NB4 (cell line): ENCODE measurements around the gene RBM26.

Experiments
- DNase-seq: peaks from one replicate; pipeline ENCODE4 v3.0.0; 2010; ENCODE audit warnings: low read depth
- H3K4me3 ChIP-seq: one replicate; pipeline ENCODE4 v1.5.1; 2011; ENCODE audit warnings: mild to moderate bottlenecking, low read depth, low read length, moderate library complexity
- CTCF ChIP-seq: IDR thresholded peaks from one replicate; pipeline ENCODE4 v1.5.1; 2012; ENCODE audit warnings: low read depth, low read length
- MYC ChIP-seq: IDR thresholded peaks from 2 replicates; pipeline ENCODE4 v1.6.1; 2011; ENCODE audit warnings: low read depth, low read length
- POLR2A ChIP-seq: IDR thresholded peaks from 2 replicates; pipeline ENCODE4 v1.6.1; 2011; ENCODE audit warnings: mild to moderate bottlenecking; ENCODE audit not compliant: insufficient read length; ENCODE audit errors: extremely low read depth
- TF ChIP-seq, protein P1 (sequence below): IDR thresholded peaks from 2 replicates; pipeline ENCODE4 v1.6.1; 2011; ENCODE audit warnings: low read depth, low read length

The RBM26 gene

GRCh38 chr13:79376843-79377242 lies 29.2 kb downstream of the RBM26 start:
- TF ChIP-seq POLR2A (no peak), MYC (no peak), CTCF (no peak)
- TF ChIP-seq, protein P1, sequence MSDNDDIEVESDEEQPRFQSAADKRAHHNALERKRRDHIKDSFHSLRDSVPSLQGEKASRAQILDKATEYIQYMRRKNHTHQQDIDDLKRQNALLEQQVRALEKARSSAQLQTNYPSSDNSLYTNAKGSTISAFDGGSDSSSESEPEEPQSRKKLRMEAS = no peak
- no peak for DNase-seq
- no peak overlapping the region for H3K4me3 ChIP-seq

GRCh38 chr13:79374578-79374977 lies 31.5 kb downstream of the RBM26 start:
- TF ChIP-seq, protein P1 = no peak
- DNase-seq = no peak
- no peak overlapping the region for H3K4me3 ChIP-seq

DNA sequence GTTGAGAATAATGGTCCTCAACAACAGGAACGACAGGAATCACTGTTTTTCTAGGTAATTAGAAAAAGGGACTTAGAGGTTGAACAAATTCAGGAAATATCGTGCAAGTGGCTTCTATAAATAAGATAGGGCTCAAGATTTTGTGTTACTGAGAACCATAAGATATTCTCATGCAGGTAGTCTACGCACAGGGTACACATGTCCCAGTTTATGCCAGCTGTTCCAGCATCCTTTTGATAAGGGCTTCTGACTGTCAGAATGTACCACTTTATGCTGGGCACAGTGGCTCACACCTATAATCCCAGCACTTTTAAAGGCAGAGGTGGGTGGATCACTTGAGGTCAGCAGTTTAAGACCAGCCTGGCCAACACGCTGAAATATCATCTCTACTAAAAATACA lies 32.1 kb downstream of the RBM26 start:
- no peak for DNase-seq
- TF ChIP-seq POLR2A (no peak), MYC (no peak), CTCF (no peak)
- TF ChIP-seq, protein P1 = no peak
- no peak overlapping the region for H3K4me3 ChIP-seq

DNA sequence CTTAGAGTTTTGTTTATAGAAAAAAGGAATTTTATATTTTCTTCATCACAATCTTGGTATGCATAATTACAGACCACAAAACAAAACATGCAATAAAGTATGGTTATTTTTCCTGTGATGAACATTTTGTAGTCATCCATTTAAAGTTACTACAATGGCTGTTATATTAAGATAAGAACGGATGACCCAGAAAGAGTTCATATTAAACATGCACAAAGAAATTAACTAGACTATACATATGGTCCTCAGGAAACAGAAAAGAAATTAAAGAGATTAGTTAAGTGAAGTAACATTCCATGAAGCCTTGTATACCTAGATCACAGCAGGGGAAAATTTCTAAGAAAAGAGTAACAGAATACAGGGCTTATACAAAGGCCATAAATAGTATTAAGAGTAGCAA lies 36.8 kb downstream of the RBM26 start:
- H3K4me3 ChIP-seq = no peak overlapping the region
- no peak for TF ChIP-seq MYC
- TF ChIP-seq POLR2A = no peak
- no peak for TF ChIP-seq CTCF
- TF ChIP-seq, protein P1 = no peak
- DNase-seq = no peak

GRCh38 chr13:79365981-79366380 lies 40.1 kb downstream of the RBM26 start:
- no peak for DNase-seq
- H3K4me3 ChIP-seq = no peak overlapping the region
- TF ChIP-seq, protein P1 = no peak
- TF ChIP-seq CTCF = no peak
- no peak for TF ChIP-seq MYC
- no peak for TF ChIP-seq POLR2A

DNA sequence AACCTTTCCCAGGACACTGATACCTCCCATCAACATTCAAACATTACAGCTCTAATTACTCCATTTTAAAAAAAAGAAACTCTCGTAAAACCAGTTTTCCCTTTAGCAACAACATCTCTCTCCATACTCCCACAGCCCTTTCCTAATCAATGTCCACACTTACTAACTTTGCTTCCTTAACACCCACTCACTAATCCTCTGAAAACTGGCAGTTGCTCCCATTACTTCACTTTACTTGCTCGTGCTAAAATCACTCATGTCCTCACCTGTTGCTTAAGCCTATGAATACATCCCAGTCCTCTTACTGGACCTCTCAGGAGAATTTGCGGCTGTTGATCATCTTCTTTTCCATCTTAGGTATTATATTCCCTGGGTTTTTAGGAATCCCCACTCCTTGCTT lies 44.8 kb downstream of the RBM26 start:
- DNase-seq = no peak
- no peak for TF ChIP-seq MYC
- no peak for TF ChIP-seq CTCF
- TF ChIP-seq POLR2A = no peak
- TF ChIP-seq, protein P1 = no peak
- no peak overlapping the region for H3K4me3 ChIP-seq
